ENCODE measurements around the gene CFAP47. TPM values are rescaled to one million over a fixed set of nuclear protein-coding genes. Genes with fewer than 3 reads are reported as not detected.
"Not testable (repeated sequence)": the region's sequence is repeated elsewhere in the genome, so short reads cannot be mapped to it uniquely, and the experiment has no call there.

The CFAP47 gene
- polyA plus RNA-seq, 4 donors, result 0.57 to 0.84 (median 0.81) TPM

DNA sequence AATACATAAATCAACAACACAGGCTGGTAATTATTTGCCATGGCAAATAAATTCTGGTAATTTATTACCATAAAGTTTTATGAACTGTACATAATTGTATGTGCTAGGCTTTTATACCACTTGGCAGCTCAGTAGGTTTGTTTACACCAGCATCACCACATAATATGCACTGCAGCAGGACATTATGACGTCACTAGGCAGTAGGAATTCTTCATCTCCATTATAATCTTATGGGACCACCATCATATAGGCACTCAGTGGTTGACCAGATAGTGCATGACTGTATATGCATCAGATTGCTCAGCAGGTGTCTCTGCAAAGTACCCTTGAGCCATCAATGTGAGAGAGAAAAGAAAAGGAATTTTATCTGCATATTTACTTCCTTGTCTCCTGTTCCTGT is 295.4 kb downstream of the CFAP47 start:
- no peak for DNase-seq (ENCODE audit: low read depth in 4 of 4, low spot score in 3 of 4)

- no peak for DNase-seq (ENCODE audit: low read depth in 4 of 4, low spot score in 3 of 4)
Measured at GRCh38 chrX:36218801-36219200, 299.3 kb downstream of the CFAP47 start.

DNA sequence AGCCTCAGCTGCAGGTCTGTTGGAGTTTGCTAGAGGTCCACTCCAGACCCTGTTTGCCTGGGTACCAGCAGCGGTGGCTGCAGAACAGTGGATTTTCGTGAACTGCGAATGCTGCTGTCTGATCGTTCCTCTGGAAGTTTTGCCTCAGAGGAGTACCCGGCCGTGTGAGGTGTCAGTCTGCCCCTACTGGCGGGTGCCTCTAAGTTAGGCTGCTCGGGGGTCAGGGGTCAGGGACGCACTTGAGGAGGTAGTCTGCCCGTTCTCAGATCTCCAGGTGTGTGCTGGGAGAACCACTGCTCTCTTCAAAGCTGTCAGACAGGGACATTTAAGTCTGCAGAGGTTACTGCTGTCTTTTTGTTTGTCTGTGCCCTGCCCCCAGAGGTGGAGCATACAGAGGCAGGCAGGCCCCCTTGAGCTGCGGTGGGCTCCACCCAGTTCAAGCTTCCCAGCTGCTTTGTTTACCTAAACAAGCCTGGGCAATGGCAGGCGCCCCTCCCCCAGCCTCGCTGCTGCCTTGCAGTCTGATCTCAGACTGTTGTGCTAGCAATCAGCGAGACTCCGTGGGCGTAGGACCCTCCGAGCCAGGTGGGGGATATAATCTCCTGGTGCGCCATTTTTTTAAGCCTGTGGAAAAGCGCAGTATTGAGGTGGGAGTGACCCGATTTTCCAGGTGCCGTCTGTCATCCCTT is 315.4 kb downstream of the CFAP47 start:
- DNase-seq (ENCODE audit: low read depth in 4 of 4, low spot score in 3 of 4), result not testable (repeated sequence)

GRCh38 chrX:36241397-36241796 is 321.9 kb downstream of the CFAP47 start:
- DNase-seq (ENCODE audit: low read depth in 4 of 4, low spot score in 3 of 4), result no peak

DNA sequence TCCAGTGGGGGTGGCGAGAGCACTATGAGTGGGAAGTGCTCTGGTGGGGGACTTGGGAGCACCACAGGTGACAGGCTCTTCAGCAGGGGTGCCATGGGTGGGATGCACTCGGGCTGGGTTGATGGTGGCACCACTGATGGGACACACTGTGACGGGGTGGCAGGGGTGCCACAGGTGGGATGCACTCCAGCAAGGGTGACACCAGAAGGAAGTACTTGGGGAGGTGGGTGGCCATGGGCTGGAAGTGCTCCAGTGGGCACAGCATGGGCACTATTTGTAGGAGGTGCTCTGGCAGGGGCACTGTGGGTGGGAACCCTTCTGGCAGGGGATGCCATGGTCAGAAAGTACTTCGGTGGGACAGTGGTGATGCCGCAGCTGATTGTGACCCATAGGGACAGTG is 346.6 kb downstream of the CFAP47 start:
- DNase-seq (ENCODE audit: low read depth in 4 of 4, low spot score in 3 of 4), result no peak

DNA sequence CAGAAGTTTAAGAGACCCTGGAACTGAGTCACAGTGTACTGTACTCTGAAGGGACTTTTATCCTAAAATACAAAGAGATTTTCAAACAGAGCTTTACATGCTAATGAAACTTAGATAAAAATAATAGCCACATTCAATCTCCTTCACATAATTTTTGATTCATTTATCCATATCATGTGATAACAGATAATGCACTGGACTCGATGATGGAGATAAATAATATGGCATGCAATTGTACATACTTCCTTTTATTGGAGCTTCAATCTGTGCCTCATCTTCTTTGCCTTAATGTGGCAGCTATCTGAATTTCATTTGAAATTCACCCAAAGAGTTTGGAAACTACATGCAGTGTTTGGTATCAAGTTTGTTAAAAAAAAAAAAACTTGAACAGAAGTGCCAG is 390.6 kb downstream of the CFAP47 start:
- no peak for DNase-seq (ENCODE audit: low read depth in 4 of 4, low spot score in 3 of 4)

DNA sequence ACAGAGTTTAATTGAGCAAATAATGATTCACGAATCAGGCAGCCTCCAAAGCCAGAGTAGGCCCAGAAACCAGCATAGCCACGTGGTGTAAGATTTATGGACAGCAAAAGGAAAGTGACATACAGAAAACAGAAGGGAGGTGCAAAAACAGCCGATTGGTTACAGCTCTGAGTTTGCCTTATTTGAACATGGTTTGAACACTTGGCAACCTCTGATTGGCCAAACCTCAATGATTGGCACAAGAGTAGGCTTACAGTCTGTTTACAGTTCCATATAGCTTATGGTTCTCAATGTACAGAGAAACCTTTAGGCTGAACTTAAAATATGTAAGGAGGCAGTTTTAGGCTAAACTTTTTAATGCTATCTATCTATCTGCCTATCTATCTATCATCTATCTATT is 394.8 kb downstream of the CFAP47 start:
- no peak for DNase-seq (ENCODE audit: low read depth in 4 of 4, low spot score in 3 of 4)

GRCh38 chrX:36334572-36334971 is 415.0 kb downstream of the CFAP47 start:
- DNase-seq (ENCODE audit: low read depth in 4 of 4, low spot score in 3 of 4), result no peak

- no peak for DNase-seq (ENCODE audit: low read depth in 4 of 4, low spot score in 3 of 4)
Measured at GRCh38 chrX:36336751-36337150, 417.2 kb downstream of the CFAP47 start.

DNA sequence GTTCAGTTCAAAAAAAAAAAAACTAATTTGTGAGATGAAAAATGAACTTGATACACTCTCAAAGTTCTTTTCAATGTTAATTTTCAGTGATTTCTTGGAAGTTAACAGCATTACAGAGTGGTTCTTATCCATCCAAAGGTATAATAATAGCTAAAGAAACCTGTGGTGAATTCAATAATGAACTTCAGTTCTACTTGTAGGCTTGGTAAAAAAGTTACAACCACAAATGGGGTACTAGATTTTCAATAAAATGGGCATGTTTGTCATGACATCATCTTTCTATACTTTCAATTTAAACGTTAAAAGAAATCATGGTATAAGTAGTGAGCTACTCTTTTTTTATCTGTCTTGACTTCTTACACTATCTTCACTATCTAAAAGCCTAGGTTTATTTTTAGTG is 424.8 kb downstream of the CFAP47 start:
- no peak for DNase-seq (ENCODE audit: low read depth in 4 of 4, low spot score in 3 of 4)

DNA sequence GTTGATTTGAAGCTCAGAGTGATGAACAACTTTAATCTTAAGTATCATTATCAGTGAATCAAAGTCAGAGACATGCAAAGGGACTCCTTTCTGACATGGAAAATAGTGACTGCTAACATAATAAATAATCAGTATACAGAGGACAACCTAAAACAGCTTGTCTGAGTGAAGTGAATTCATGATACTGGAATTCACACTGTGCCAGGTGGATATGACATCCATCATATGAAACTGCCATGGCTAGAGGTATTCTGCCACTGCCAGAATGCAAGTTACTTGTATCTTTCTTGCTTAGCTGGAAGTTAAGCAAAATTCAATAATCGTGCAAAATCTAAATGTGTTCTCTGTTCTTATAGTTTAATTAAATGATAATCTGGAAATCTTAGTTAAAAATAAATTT is 429.0 kb downstream of the CFAP47 start:
- DNase-seq (ENCODE audit: low read depth in 4 of 4, low spot score in 3 of 4), result no peak

GRCh38 chrX:36357855-36358254 is 438.3 kb downstream of the CFAP47 start:
- no peak for DNase-seq (ENCODE audit: low read depth in 4 of 4, low spot score in 3 of 4)

DNA sequence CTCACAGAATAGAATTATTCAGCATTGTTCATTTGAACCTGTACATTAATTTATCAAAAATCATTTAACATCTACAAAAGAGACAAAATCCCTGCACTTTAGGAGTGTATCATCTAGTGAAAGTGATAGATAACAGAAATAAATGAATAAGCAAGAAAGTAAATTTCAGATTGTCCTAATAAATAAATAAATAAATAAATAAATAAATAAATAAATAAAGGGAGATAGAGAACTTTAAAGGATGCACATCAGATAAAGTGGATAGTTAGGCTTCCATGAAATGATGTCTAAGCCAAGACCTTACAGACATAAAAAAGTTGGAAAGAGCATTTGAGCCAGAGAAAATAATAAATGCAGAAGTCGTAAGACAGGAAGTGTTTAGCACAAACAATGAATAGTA is 444.7 kb downstream of the CFAP47 start:
- no peak for DNase-seq (ENCODE audit: low read depth in 4 of 4, low spot score in 3 of 4)

DNA sequence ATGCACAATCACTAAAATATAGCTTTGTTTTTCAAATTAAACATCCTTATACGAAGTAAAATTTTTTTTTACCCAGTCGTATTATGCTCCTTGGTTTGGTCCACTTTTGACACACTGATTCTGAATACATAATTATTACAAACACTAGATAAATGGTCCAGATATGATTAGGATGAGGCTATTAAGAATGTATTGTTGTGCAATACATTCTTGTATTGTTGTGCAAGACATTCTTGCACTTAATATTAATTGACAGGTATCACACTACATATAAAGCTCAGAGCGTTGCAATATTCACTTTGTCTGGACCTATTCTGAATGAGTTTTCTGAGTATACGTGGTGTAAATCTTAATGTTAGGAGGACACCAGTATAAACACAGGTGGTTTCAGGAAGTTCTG is 464.0 kb downstream of the CFAP47 start:
- no peak for DNase-seq (ENCODE audit: low read depth in 4 of 4, low spot score in 3 of 4)

- DNase-seq (ENCODE audit: low read depth in 4 of 4, low spot score in 3 of 4), result no peak
Measured at GRCh38 chrX:36388901-36389300, 469.4 kb downstream of the CFAP47 start.

DNA sequence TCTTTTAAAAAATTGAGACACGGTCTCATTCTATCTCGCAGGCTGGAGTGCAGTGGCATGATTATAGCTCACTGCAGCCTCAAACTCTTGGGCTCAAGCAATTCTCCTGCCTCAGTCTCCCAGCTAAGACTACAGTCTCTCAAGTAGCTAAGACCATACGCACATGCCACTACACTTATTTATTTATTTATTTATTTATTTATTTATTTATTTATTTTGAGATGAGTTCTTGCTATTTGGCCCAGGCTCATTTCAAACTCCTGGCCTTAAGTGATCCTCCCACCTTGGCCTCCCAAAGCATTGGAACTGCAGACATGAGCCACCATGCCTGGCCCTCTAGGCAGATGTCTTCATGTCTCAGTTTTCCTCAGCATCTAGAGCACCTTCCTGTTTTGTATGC is 482.2 kb downstream of the CFAP47 start:
- no peak for DNase-seq (ENCODE audit: low read depth in 4 of 4, low spot score in 3 of 4)

GRCh38 chrX:36407836-36408235 is 488.3 kb downstream of the CFAP47 start:
- DNase-seq (ENCODE audit: low read depth in 4 of 4, low spot score in 3 of 4), result no peak

GRCh38 chrX:36414056-36414455 is 494.5 kb downstream of the CFAP47 start:
- DNase-seq (ENCODE audit: low read depth in 4 of 4, low spot score in 3 of 4), result no peak

DNA sequence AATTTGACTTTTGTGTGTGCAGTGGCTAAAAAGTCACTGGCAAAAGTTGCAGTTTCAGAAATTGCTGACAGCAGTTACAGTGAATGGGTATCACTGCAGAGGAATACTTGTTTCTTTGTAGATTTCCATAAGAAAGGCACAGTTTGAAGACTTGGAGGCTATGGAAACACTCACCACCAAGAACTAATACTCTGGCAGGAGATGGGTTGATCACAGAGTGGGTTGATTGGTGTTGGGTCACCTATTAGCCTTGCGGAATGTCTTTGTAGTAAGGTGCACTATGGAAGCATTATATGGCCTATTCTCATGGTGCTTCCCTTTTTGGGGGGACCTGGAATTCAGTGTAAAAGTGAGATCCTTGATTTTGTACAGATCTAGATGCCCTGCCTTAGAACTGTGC is 502.8 kb downstream of the CFAP47 start:
- DNase-seq (ENCODE audit: low read depth in 4 of 4, low spot score in 3 of 4), result no peak

- no peak for DNase-seq (ENCODE audit: low read depth in 4 of 4, low spot score in 3 of 4)
Measured at GRCh38 chrX:36431819-36432218, 512.3 kb downstream of the CFAP47 start.

DNA sequence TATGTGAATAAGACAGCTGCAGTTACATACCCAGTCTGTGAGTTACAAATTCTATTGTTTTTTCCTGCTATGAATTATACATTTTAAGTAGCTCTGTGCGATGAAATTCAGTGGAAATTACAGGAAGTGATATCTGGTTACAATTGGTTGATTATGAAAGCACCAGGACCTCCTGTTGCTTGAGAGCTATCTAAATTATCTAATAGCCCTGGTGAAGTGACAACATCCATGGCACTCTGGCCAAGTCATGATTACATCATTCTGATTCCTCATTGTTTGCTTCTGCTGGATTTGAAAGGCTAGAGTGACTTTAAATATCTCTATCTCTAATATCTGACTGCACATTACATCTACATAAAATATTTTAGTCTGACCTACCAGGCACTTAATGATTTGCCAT is 515.0 kb downstream of the CFAP47 start:
- no peak for DNase-seq (ENCODE audit: low read depth in 4 of 4, low spot score in 3 of 4)

All from right renal pelvis (tissue), 4 donors.